GM12865 (cell line): Measurements from ENCODE around the gene DTNBP1.

Experiments used
- DNase-seq: peaks from one replicate; pipeline ENCODE4 v3.0.0; 2010; ENCODE audit warnings: low read depth
- H3K4me3 ChIP-seq: 2 replicates; pipeline ENCODE4 v1.5.1; 2011; ENCODE audit warnings: mild to moderate bottlenecking, low read depth, low read length, control low read depth
- TF ChIP-seq, protein P1 (sequence below): IDR thresholded peaks from 2 replicates; pipeline ENCODE4 v1.5.1; 2011; ENCODE audit warnings: low read length, control low read depth, low read depth, inconsistent platforms; ENCODE audit not compliant: insufficient read depth; ENCODE audit errors: missing control alignments

DTNBP1 gene

DNA sequence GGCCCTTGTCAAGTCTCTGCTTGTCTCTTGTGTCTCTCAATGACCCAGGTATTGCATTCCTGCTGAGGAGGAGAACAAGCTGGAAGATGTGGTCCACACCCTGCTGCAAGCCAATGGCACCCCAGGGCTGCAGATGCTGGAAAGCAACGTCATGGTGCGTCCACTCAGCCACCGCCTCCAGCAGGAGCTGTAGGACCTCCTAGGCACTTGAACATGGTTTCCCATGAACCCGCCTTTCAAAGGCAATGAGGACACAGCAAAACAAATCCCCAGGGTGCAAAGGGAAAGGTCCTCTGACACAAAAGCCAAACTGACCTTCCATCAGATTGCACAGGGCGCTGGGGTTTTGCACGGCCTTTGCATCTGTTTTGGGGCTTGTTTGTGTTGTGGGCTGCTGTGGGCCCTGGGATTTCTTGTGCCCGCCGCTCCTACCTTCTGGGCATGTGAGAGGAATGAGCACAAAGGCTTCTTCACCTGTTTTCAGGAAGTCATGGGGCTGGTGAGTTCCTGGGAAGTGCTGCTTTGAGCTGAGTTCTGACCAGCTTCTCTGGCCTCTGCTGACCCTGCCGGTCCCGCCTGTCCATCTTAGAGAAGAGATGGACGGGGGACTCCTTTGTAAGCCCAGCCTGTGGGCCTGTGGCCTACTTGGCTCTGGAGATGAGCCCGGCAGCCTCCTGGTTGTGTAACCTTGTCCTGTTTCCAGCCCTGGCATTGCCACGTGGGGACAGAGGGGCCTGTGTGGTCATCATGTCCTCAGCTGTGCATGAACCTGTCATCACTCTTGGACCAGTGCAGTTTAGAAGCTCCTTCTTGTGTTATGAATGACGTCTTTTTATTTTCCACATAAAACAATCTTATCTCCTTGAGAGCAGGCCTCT, 151.3 kb downstream of the DTNBP1 start:
- TF ChIP-seq, protein P1, sequence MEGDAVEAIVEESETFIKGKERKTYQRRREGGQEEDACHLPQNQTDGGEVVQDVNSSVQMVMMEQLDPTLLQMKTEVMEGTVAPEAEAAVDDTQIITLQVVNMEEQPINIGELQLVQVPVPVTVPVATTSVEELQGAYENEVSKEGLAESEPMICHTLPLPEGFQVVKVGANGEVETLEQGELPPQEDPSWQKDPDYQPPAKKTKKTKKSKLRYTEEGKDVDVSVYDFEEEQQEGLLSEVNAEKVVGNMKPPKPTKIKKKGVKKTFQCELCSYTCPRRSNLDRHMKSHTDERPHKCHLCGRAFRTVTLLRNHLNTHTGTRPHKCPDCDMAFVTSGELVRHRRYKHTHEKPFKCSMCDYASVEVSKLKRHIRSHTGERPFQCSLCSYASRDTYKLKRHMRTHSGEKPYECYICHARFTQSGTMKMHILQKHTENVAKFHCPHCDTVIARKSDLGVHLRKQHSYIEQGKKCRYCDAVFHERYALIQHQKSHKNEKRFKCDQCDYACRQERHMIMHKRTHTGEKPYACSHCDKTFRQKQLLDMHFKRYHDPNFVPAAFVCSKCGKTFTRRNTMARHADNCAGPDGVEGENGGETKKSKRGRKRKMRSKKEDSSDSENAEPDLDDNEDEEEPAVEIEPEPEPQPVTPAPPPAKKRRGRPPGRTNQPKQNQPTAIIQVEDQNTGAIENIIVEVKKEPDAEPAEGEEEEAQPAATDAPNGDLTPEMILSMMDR = no peak
- H3K4me3 ChIP-seq = no peak overlapping the region
- no peak for DNase-seq

DNA sequence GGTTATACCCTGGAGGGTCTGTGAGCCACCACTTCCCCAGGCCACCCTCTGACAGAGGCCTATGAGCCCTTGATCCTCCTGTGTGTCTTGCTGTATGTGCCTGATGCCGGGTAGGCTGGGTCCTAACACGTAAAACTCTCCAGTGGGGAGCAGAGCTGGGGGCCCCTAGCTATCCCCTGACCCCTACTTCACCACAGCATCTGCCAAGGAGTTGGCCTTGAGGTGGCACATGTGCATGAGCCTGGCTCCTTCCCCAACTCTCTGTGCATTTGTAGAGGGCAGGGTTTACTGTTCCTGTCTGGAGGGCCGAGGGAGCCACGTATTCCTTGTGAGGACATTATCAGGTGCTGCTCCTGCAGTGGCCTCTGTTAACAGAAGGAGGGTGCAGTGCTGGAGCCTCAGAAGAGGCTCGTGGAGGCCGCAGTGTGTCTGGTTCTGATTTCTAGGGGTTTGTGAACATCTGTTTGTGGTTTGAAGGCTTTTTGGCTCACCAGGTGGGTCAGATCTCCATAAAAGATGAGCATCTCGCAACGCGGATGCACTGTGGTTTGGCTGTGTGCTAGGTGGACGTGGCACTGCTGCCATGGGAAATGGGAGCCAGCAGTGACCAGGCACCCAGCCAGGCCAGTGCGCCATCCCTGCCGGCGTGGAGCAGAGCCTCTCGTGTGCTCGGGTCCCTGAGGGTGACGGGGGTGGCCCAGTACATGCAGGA, 152.1 kb downstream of the DTNBP1 start:
- no peak overlapping the region for H3K4me3 ChIP-seq
- TF ChIP-seq, protein P1 = no peak
- DNase-seq = no peak

DNA sequence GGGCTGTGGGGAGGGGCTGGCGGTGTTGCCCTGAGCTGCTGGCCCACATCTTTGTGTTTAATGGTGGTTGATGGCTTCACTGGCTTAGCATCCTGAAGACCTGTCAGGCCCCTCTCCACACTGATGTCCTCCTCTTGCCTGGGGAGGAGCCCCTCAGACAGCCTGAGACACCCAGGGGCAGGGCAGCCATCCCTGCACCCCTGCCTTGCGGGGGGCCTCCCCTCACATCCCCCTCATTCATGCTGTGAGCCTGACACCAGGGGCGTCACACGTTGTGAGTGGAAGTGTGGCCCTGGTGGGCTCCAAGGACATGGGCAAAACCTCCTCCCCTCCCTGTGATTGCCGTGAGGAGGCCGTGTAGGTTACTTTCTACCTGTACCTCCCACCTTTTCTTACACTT, 152.7 kb downstream of the DTNBP1 start:
- H3K4me3 ChIP-seq = no peak overlapping the region
- TF ChIP-seq, protein P1 = no peak
- no peak for DNase-seq

DNA sequence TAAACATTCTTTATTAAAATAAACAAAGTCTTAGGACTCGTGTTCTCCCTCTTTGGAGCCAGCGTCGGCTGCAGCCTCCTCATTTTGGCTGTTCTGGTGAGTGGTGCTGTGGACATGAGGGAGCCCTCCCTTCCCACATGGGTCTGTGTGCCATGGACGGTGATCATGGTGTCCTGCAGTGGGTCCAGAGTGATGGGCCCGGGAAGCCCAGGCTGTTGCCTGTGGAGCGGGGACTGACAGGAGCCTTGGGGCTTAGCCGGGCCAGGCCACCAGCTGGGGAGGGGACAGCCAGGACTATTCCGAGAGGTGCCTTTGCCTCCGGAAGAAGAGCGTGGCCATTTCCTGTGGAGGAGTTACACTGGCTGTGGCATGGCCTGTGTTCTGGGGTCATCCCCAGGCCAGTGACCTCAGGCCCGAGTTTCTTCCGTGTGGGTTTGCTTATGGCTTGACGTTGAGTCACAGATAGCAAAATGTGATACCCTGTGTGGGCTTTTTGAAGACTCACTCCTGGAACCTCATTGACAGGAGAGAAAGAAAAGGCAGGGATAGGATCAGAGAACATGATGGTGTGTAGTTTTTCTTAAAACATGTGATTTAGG, 153.4 kb downstream of the DTNBP1 start:
- DNase-seq = no peak
- H3K4me3 ChIP-seq = no peak overlapping the region
- TF ChIP-seq, protein P1 = no peak

DNA sequence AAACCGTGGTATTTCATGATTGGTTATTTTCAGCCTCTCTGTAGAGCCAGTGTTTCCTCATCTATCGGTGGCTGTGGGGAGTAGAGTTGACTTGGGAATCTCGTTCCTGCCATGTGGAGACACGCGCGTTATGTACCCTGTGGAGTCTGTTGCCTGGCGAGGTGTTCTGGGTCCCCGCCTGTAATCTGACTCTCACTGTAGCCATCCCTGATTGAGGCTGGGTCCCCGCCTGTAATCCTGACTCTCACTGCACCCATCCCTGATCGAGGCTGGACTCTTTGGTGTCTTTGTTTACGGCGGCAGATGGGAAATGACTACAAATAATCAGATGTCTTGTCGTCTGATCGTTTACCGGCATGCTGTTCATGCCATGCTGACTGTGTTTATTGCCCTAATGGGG, 153.9 kb downstream of the DTNBP1 start:
- TF ChIP-seq, protein P1 = no peak
- H3K4me3 ChIP-seq = no peak overlapping the region
- no peak for DNase-seq

DNA sequence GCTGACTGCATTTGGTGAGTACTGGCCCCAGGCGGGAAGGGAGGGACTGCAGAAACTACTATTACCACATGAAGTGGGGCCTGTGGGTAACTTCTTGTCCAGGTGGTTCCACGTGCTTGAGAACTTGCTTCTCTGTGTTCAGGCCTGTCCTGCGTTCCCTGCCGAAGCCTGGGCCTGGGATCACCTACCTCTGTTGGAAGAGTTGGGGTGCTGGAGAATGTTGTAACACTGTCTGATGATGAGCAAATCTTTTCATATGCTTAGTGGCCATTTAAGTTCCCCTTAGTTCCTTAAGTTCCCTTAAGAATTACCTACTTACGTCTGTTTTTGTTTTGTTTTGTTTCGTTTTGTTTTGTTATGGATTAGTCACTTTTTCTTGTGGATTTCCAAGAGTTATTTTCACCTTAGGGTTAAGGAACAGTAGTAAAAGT, 154.4 kb downstream of the DTNBP1 start:
- no peak overlapping the region for H3K4me3 ChIP-seq
- DNase-seq = no peak
- TF ChIP-seq, protein P1 = no peak
